Cardiac septum (tissue), 1 donor: ENCODE data around the gene CTSC. TPM values are rescaled to one million over a fixed set of nuclear protein-coding genes. Genes with fewer than 3 reads are reported as not detected.
"Not testable (repeated sequence)": the region's sequence is repeated elsewhere in the genome, so short reads cannot be mapped to it uniquely, and the experiment has no call there.

Source experiments
- DNase-seq: peaks from one replicate; pipeline ENCODE4 v3.0.0-alpha.2; 2020; ENCODE audit warnings: low spot score
- intact Hi-C: fragments of 100-400 bp; cut with DNase I; formaldehyde crosslinking; loops from one replicate; pipeline ENCODE4 v1.14.0; 2022
- total RNA-seq: library from RNA; stranded (reverse); fragmentation: NEBNext Ultra II Directional; extraction: Animal tissue kit (Norgen Biotek cat#: 25700); gene quantifications from one replicate; pipeline ENCODE4 v1.2.1, GENCODE V29; 2021
- donor health status: DM: no; HTN: no; CAD: no.

Gene CTSC
- total RNA-seq, 1 donor from 2014 or later = 19.3 TPM

DNA sequence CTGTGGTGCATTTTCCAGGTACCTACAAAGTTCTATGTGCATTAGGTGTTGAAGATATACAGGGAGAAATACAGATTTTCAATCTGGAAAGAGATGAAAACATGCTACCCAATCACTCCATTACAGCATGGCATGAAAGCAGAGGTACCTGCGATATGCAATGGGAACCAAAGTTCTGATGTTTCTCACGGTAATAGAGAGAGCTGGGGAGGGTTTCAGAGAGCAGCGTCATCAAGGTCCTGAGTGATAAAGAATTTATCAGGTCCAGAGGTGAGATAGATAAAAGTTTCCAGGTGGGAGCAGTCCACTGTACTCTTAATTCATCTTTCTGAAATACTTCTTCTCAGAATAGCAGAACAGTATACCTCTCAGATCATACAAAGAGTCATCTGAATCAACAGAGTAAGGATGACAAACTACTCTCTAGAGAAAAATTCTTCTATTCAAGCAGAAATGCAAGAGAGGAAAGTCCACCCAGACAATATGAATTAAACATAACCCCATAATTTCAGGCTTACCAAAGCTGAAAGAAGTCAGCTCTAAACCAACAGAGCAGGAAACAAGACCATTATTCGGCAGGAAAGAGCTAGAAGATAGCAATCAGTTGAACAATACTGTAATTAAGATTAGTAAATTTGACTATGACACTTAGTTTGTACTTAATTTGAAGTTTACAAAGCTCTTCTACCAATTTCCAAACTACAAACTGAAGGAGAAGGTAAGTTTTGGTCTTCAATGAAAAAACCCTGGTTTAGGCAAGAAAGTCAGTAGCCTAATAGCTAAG is 12.8 kb downstream of the CTSC start:
- intact Hi-C loops = no loop called here
- no peak for DNase-seq

DNA sequence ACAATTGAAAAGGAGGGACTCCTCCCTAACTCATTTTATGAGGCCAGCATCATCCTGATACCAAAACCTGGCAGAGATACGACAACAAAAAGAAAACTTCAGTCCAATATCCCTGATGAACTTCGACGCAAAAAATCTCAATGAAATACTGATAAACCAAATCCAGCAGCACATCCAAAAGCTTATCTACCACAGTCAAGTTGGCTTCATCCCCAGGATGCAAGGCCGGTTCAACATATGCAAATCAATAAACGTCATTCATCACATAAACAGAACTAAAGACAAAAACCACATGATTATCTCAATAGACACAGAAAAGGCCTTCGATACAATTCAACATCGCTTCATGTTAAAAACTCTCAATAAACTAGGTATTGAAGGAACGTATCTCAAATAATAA is 14.7 kb downstream of the CTSC start:
- intact Hi-C loops, DNase-seq: not testable (repeated sequence)

DNA sequence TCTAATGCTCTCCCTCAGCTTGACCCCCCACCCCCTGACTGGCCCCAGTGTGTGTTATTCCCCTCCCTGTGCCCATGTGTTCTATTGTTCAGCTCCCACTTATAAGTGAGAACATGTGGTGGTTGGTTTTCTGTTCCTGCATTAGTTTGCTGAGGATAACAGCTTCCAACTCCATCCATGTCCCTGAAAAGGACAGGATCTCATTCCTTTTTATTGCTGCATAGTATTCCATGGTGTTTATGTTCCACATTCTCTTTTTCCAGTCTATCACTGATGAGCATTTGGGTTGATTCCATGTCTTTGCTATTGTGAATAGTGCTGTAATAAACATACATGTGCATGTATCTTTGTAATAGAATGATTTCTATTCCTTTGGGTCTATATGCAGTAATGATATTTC is 16.1 kb downstream of the CTSC start:
- DNase-seq, intact Hi-C loops: not testable (repeated sequence)

DNA sequence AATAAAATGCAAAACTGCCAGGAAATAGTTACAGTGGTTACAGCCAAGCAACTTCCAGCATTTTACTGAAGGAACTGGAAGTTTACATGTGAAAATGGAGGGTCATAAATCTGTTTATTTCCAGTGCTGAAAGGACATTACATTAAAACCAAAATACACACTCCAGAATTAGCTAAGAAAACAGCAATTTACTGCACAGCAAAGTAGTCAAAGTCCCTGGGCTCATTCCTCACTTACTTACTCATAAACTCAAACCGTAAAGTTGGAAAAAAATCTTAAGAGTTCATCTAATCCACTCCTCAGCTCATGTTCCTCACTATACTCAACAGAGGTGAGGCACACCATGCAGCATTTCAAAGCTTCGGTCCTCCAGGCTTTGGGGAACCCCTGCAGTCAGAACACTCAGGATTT is 17.4 kb downstream of the CTSC start:
- no peak for DNase-seq
- intact Hi-C loops = no loop called here

DNA sequence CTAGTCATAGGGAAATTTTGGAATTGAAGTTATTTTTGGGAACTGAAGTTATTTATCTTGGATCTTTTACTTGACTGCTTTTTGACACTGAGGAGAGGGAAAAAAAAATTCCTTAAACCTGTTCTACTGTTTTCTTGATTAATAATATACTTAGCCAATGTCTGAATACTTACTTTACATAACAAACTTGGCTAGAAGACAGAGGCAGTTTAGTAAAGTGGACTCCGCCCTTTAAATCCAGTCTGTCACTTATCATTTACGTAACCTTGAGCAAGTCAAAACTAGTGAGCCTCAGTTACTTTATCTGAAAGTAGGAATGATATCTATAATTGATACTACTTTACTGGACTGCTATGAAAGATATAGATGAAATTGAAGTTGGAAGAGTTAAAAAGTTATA is 19.5 kb downstream of the CTSC start:
- intact Hi-C loops = no loop called here
- DNase-seq = no peak

DNA sequence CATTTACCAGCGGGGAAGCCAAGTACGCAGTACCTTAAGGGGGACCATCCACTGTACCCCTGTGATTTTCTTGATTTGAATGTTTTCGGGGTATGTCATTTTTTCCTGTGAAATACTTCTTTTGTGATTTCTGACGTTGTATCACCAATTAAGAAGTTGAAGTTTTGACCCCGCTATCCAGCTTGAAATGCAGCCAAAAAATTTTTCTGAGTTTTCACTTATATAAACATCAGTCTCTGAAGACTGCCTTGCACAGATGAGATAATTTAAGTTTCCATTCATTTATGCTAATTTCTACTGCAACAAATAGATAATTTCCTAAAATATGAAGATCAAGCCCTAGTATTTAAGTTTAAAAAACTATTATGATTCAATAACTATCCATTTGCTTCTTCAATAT is 20.0 kb downstream of the CTSC start:
- no peak for DNase-seq
- intact Hi-C loops = no loop called here

DNA sequence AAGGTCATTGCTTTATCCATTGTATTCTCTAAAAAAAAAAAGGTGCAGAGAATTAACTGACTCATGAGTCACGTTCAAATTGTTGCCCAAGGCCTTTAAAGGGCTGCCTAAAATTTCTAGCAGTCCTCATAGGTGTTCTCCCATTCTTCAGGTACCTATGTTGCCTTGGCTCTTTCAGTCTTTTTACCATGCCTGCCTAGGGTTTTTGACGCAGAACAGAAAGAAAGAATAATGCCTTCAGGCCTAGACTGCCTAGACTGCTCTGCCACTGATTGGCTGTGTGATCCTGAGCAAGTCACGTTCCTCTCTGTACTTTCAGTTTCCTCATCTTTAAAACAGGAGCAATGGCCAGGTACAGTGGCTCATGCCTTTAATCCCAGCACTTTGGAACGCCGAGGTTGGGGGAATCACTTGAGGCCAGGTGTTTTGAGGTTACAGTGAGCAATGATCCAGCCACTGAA is 21.5 kb downstream of the CTSC start:
- no peak for DNase-seq
- intact Hi-C loops = no loop called here

DNA sequence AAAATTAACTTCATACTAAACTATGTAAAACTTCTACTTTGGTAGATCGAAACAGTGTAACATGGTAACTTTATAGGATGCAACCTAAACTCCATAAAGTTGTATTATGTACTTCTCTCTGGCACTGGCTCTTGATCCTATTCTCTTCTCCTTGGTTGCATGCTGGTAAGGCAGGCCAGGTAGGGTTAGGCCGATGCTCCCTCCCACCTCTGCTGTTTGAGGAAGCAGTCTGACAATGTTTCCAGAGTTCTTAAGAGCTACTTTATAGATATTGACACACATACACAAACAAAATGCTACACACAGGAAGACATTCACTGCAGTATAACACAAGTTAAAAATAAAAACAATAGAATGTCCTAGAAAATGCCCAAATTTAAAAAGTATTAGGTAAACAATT is 22.5 kb downstream of the CTSC start:
- intact Hi-C loops = no loop called here
- DNase-seq = no peak

DNA sequence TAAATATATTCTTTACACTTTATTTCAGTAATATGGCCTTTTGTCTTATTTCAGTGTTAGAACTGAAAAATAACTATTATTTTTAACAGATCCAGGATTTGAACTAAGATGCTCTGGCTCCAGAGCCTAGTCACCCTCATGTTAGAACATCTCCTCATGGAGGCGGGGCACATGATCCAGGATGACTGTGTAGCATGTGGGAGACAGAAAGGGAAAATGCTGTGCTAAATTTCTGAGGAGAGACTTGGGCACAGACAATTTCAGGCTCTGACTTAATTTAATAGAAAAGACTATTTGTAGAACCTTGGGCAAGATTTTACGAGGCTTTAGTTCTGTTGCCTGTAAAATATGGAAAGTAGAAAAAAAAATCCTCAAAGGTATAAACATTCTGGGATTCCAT is 24.1 kb downstream of the CTSC start:
- DNase-seq = no peak
- intact Hi-C loops = no loop called here

DNA sequence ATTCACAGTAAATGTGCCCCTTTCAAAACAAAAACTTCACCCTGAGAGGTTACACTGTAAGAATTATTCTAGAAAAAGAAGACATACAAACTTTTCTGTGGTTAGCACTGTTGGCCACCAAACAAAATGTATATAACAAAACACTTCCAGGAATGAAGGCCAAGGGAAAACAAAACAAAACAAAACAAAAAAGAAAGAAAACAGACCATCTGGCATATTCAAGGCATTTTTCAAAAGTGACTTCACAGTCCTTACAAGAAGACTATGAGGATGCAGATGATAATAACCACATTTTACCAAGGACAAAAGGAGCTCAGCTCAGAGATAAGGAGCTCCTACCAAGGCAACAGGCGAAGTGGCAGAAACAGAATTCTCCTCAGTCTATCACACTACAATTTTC is 24.9 kb downstream of the CTSC start:
- no peak for DNase-seq
- intact Hi-C loops = no loop called here

DNA sequence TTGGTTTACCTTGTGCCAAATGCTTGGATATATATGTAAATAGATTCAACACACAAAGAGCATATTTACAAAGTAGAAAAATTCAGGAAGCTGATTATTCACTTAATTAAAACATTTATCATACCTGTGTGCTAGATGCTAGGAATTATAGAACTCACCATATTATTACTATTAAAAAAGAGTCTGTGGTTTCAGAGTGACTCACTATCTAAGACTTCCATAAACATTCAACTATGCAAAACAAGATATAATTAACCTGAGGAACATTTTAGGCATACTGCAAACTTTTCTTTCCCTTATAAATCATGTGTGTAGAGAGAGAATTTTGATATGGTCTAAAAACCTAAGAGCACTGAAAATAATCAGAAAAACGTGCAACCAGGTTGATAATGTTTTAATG is 27.3 kb downstream of the CTSC start:
- DNase-seq = no peak
- intact Hi-C loops = no loop called here

DNA sequence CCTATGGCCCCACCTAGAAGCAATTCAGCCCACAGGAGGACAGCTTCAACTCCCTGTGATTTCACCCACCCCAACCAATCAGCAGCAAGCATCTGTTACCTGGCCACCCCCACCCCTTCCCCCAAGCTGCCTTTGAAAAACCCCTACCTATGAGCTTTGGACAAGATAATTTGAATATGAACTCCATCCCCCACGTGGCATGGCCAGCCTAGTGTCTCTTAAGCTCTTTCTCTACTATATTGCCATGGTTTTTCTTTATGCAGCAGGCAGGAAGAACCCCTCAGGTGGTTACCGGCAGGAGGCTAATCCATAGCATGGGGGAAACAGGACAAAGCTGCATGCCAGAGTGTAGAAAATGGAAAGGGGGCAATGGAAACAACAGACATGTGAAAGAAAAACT is 29.0 kb downstream of the CTSC start:
- no peak for DNase-seq
- intact Hi-C loops = no loop called here

DNA sequence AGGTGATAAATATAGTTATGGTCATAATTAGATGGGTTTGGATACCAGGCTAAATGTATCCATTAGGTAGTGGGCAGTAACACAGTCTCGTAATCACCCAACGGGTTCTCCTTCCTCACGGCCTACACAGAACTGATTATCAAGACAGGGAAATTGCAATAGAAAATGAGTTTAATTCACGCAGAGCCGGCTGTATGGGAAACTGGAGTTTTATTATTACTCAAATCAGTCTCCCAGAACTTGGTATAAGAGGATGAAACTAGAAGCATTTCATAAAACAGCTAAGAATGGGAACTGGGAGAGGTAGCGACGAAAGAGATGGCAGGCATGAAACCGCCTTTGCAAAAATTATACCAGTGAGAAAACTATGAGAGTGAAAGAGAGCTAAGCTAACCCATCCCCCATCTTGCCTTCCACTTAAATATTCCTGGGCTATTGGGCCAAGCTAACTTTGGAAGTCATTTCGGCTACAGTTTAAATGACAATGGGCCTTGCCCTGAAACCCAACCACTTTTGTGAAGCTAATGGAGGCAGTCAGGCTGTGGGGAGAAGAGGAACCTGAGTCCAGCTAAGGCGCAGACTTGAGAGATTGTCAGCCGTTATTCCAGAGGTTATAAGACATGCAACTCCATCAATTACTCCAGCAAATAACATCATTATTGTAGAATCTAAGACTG is 29.6 kb downstream of the CTSC start:
- no peak for DNase-seq
- intact Hi-C loops = no loop called here

DNA sequence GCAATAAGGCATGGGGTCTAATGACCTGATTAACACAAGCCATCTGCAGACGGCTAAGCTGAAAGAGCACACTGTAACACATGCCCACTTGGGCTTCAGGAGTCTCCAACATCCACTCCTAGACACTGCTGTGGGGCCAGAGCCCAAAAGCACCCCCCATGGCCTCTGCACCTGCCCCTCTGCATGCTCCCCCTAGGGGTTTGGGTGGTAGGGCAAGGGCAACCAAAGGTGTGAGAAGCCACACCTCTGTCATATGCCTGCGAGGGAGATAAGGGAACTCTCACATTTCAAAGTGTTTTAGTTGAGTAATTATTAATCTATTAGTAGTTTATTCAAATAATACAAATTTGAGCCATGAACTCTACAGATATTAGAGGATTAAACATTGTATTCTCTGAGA is 30.8 kb downstream of the CTSC start:
- DNase-seq = no peak
- intact Hi-C loops = no loop called here

DNA sequence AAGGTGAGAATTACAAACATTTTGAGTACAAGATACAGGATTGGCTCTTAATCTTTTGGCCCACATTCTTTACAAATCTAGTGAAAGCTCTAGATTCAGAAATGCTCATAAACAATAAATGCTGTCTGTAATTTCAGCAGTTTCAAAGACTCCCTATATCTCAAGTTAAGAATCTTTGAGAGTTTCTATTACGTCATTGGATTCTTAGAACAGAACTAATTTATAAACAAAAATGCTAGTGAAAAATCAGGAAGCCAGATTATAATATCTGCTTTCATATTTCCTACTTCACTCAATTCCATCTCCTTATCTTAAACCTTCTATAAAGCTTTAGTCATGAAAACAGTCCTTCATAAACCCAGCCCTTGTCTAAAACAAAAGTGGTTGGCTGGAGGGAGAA is 32.1 kb downstream of the CTSC start:
- no peak for DNase-seq
- intact Hi-C loops = no loop called here

DNA sequence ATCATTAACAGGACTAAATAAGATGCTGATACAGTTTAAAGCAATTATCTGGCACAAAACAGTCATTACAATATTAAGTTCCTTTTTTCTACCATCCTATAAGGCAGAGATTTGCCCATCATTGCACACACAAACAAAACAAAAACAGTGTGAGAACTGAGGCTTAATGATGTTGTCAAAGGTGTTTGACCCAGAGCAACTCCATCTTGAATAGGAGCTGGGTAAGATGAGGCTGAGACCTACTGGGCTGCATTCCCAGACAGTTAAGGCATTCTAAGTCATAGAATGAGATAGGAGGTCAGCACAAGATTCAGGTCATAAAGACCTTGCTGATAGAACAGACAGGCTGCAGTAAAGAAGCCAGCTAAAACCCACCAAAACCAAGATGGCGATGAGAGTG is 33.2 kb downstream of the CTSC start:
- intact Hi-C loops = no loop called here
- DNase-seq = no peak

DNA sequence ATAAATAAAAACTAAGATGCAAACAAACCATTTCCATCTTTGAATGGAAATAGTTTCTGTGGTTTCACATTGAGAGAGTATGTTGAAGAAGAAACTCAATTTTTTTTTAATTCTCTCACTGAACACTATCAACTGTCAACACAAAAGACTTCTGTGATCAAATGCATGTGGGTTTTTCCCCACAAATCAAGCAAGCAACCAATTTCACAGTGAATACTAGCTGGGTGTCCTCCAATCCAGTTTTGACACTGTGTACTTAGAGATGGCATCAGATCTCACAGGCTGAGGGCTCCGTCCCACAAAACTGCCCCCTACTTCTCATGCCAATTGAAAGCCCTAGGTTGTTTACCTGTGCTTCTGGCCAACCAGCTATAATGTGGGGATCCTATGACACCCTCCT is 34.5 kb downstream of the CTSC start:
- intact Hi-C loops = no loop called here

DNA sequence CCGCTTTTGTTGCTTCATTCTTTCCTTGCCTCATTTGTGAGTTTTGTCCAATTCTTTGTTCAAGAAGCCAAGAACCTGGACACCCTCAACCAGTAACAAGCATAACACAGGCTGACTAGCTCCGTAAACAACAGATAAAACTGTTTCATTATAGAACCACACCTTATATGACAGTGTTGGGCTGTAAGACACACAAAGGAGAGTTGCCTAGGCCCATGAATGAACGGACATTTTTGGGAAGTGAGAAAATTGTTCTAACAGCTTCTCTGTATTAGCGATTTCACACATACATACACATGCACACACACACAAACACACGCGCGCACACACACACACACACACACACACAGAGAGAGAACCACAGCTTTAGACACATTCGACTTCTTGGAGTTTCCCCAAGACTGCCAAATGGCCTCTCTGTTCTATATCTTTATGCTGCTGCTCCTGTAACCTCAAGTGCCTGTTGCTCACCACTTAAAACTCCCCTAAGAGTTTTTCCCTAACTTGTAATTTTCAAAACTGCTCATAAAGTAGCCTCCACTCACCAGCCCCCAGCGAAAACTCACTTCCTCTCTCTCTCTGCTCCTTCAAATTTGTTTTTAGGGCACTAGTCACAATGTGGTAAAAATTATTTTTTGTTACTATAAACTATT is 35.9 kb downstream of the CTSC start:
- no peak for DNase-seq

More for the DNA sequence above, 34.5 kb downstream of the CTSC start:
- no peak for DNase-seq

DNA sequence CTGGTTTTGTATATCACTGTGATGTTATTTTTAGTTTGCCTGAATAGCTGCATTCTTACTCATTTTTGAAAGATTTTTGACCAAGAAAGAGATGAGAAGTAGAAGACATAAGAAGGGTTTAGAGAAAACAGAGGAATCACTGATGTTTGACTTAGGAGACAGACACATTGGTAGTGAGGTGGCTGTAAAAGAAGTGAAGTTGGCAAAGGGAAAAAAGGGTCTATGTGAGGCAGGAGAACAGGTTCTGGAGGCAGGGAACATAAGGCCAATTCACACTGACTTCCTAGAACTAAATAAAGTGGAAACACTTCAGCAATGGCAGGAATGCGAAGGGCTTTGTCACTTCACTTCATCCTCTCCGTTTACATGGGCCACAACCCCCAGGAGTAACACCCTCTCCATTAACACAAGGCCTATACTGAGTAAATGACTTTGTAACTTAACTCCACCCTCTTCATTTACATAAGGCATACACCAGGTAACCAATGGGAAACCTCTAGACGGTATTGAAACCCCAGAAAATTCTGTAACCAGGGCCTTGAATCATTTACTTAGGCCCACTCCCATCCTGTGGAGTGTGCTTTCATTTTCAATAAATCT is 36.5 kb downstream of the CTSC start:
- DNase-seq = no peak
- intact Hi-C loops = no loop called here

More for the DNA sequence above, 35.9 kb downstream of the CTSC start:
- intact Hi-C loops = no loop called here

DNA sequence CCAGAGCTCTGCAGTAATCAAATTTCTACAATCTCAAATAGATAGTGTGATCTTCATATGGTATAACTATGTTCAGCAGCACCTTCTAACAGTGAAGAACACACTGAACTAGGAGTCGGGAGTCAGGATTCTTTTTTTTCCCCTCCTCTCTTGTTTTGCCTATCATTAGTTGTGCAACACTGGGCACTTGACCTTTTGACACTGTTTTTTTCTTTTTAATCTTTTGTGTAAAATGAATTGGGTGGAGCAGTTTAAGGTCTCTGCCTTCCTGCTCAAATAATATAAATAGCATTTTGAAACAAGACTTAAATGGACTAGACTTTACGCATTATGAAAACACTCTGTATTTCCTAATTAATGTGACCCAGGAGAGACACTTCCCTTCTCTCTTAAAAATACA is 39.7 kb downstream of the CTSC start:
- intact Hi-C loops = no loop called here
- no peak for DNase-seq
